Activated T-cell treated with anti-CD3 and anti-CD28 coated beads for 48 hours (primary cell): ENCODE data around the gene ZNF644.
"Not testable (repeated sequence)": the region's sequence is repeated elsewhere in the genome, so short reads cannot be mapped to it uniquely, and the experiment has no call there.

Source experiments
- DNase-seq: peaks from one replicate; pipeline ENCODE4 v3.0.0-alpha.2; 2020; ENCODE audit warnings: low read depth

Gene ZNF644

DNA sequence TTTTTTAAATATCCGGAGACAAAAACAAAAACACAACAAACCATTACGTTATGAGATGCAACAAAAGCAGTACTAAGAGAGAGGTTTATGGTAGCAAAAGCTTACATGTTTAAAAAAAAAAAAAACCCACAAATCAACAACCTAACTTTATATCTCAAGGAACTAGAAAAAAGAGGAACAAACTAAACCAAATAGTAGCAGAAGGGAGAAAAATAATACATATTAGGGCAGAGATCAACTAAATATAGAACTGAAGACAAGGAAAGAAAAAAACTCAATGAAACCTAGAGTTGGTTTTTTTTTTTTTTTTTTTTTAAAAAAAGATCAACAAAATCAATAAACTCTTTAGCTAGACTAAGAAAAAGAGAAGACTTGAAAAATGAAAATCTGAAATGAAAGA lies 34.9 kb downstream of the ZNF644 start:
- DNase-seq = no peak

DNA sequence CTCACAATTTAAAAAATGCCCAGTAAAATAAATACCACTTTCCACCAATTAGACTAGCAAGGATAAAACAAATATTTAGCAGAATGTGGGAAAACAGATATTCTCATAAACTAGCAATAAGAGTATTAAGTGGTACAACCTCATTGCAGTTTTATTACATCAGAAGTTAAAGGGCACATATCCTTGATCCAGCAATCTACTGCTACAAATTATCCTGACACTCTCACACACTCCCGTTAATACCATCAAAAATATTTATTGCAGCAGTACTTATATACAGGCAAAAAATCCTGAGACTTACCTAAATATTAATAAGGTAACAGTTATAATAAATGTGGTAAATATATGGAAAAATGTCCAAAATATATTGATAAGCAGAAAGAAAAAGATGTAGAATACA lies 44.3 kb downstream of the ZNF644 start:
- DNase-seq = no peak

GRCh38 chr1:90973897-90974798 lies 47.7 kb downstream of the ZNF644 start:
- no peak for DNase-seq

DNA sequence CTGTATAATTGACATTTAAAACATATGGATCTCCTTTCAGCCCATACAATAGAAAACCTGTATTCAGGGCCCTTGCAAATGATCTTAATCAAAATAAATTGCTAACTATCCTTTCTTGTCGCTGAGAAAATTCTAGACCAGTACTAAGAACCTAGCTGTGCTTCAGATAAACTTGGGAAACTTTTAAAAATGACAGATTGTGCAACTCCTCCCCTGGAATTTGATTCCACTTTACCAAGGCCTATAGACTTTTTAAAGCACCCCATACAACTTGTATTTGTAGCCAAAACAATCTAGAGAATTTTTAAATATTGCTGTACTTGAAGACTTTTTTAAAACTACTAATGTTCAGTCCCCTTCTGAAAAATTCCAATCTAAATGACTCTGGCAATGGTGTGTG lies 51.6 kb downstream of the ZNF644 start:
- no peak for DNase-seq

- no peak for DNase-seq
Observed at GRCh38 chr1:90969241-90969640, 52.6 kb downstream of the ZNF644 start.

GRCh38 chr1:90964444-90965035 lies 57.3 kb downstream of the ZNF644 start:
- no peak for DNase-seq

DNA sequence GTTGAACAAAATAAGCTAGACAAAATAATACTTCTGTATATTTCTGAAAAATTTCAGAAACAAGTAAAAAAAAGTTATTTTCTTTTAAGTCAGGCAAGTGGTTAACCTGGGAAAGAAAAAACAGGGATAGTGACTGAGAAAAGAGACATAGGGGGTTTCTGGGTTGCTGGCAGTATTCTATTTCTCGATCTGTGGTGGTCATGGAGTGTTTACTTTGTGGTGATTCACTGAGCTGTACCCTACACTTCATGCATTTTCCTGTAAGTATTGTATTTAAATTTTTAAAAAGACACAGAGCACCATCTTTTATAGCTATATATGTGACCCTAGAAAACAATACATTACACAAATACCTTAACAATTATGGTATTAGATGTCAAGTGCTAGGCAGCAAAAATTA lies 58.2 kb downstream of the ZNF644 start:
- DNase-seq = no peak

DNA sequence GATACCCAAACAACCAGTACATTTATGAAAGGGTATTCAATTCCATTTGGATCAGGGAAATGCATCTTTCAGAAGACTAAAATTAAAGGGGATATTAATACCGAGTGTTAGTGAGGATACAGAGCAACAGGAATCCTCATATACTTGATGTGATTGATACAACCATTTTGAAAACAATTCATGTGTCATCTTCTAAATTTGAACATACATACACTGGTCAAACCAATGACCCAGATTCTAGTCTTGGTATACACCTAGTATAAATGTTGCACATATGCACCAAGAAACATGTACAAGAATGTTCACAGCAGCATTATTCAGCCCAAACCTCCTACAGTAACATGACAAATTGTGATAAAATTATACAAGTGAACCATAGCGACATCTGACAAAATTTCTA lies 58.6 kb downstream of the ZNF644 start:
- no peak for DNase-seq

DNA sequence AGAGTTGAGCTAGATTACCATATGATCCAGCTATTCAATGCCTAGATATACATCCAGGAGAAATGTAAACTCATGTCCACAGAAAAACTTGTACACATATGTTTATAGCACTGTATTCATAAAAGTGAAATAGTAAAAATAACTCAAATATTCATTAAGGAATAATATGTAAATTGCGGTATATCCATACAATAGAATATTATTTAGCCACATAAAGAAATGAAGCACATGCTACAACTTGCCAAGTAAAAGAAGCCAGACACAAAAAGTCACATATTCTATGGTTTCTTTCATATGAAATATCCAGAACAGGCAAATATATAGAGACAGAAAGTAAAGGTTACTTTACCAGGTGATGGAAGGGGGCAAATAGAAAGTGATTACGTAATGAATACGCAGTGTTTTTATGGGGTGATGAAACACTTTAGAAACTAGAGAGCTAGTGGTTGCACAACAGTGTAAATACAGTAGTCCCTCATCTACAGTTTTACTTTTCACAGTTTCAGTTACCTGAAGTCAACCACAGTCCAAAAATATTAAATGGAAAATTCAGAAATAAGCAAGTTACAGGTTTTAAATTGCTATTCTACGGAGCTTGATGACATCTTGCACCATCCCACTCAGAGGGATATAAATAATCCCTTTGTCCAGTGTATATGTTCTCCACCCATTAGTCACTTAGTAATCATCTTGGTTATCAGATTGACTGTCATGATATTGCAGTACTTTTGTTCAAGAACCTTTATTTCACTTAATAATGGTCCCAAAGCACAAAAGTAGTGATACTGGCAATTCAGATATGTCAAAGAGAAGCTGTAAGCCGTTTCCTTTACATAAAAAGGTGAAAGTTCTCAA lies 62.3 kb downstream of the ZNF644 start:
- no peak for DNase-seq

DNA sequence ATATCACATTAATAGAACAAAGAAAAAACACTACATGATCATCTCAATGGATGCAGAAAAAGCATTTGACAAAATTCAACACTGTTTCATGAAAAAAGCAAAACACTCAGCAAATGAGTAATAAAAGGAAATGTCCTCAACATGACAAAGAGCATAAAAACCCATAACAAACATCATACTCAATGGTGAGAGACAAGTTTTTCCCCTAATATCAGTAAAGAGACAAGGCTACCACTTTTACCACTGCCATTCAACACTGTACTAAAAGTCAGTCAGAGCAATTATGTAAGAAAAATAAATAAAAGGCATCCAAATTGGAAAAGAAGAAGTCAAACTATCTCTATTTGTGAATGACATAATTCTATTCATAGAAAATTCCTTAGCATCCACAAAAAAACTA lies 64.3 kb downstream of the ZNF644 start:
- DNase-seq = no peak

DNA sequence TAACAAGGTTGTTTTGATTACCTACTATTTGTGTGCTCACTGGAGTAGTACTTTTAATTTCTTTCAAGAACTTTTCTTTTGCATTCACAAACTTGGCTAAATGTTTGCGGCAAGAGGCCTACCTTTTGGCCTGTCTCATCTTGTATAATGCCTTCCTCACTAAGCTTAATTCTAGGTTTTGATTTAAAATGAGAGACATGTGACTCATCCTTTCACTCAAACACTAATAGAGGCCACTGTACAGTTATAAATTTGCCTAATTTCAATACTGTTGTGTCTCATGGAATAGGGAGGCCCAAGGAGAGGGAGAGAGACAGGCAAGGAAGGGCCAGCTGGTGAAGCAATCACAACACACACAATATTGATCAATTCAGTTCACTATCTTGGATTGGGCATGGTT lies 66.1 kb downstream of the ZNF644 start:
- DNase-seq = no peak

- DNase-seq = no peak
Observed at GRCh38 chr1:90952906-90953305, 68.9 kb downstream of the ZNF644 start.

DNA sequence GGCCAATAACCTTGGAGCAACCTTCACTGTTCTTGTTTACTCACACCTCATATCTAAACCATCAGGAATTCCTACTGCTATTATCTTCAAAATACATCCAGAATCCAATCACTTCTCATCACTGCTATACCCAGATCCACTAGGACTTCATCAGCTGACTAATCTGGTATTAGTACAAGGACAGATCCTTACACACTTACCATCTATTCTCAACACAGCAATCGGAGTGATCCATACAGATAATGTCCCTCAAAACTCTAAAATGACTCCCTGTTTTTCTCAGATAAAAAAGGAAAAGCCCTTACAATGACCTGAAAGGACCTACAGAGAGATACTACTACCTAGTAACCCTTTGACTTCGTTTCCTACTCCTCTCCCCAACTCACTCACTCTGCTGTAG lies 70.8 kb downstream of the ZNF644 start:
- no peak for DNase-seq

DNA sequence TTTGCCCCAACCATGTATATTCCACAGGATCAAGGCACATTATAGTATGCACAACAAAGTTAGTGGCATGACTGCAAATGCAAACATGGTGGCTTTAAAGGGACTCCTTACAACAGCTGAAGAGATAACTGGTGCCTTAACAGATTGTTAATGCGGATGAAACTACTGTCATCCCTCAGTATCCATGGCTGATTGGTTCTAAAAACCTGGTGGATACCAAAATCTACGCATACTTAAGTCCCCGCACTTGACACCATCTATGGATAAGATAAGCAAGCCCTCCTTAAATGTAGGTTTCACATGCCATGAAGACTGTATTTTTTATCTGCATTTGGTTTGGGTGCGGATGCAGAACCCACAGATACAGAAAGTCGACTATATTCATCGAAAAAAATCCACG lies 73.5 kb downstream of the ZNF644 start:
- DNase-seq = no peak

GRCh38 chr1:90946630-90947029 lies 75.2 kb downstream of the ZNF644 start:
- no peak for DNase-seq

DNA sequence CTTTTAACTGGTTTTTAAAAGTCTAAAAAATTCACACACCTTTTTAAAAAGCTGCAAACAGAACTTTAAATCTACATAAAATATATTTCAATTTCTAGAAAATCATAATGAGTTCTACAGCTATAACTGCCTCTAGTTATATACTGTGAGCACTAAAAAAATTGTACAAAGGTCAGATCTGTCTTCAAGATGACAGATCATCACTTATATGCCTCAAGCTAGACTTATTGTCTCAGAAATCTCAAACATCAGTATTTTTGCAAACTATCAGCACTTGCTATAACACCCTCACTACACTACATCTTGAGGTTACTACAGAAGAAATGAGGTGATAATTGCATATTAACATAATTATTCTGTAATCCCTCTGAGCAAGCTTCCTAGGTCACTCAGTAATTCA lies 76.5 kb downstream of the ZNF644 start:
- no peak for DNase-seq

DNA sequence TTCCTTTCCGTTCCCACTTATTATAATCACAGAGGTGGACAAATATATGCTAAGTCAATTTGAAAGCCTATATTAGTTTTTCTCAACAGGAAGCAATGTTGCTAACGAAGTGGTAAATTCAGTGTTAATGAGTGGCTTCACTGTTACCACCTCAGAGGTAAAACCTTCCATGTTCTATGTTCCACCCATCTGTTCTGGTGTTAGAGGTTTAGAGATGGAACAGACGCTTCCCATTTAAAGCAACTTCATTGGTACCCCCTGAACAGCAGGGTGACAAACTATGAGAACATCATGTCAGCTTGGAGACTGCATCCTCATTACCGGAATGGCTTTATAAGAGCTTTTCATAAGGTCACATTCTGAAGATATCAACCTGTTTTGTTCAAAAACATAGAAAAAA lies 77.9 kb downstream of the ZNF644 start:
- no peak for DNase-seq

DNA sequence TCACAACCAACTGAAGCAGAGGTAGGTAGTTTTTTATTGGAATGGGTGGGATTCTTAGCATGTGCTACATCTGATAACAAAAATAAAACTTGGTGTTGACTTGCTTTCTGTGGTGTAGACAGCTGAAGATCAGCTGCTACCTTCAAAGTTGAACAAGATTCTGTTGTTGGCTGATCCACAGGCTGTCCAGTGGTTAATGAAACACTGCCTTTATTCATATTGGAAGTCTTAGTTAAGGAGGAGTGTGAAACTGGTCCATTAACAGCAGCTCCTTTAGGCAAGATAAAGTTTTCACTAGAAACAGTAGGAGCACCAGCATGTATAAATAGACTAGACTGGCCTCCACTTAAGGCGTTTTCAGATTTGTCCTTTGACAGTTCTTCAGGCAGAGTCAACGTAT lies 81.1 kb downstream of the ZNF644 start:
- DNase-seq = no peak

DNA sequence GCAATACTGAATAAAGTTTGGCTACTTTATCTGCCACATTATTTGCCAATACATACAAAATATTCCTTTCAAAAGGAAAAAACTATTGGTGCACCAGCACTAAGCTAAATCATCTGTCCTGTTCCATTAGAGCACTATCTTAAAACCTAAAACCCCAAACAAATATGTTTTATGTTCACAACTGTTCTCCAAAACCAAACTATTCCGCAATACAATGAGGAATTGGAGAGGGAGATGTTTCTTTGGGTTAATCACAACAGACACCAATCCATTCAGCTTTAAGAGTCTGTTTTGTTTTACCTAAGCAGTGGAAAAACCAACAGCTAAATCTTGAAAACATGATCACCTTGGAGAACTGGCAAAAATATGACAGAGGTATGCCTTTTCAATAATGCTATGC lies 85.1 kb downstream of the ZNF644 start:
- no peak for DNase-seq

GRCh38 chr1:90936061-90936460 lies 85.8 kb downstream of the ZNF644 start:
- no peak for DNase-seq

- DNase-seq = not testable (repeated sequence)
Observed at GRCh38 chr1:90928231-90928630, 93.6 kb downstream of the ZNF644 start.

GRCh38 chr1:90927674-90928073 lies 94.2 kb downstream of the ZNF644 start:
- DNase-seq = not testable (repeated sequence)

DNA sequence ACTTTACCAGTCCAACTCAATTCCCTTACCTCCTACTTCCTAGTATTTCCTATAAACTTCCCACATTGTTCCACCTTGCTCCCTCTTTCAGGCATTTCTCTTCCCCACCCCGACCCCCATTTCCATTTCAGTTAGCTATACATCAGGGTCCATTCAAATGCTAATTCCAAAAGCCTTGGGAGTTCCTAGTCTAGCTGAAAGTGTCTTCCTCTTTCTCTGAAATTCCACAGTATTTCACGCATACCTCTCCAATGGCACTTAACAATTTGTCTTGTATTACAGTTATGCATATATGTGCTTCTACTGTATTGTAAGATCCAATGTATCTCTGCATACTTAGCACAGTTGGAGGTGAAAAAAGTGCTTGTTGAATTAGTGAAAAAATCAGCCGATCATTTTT lies 94.9 kb downstream of the ZNF644 start:
- DNase-seq = no peak
